Iris pigment epithelial cell (primary cell): ENCODE results near the gene ITGB5.
"Not testable (repeated sequence)": the region's sequence is repeated elsewhere in the genome, so short reads cannot be mapped to it uniquely, and the experiment has no call there.

Source experiments
- DNase-seq: peaks from one replicate; pipeline ENCODE4 v3.0.0-alpha.2; 2011; ENCODE audit warnings: low read depth

The ITGB5 gene

GRCh38 chr3:124770336-124771082, 116.7 kb downstream of the ITGB5 start:
- DNase-seq, result peak; percentile 43

GRCh38 chr3:124769462-124769861, 117.7 kb downstream of the ITGB5 start:
- DNase-seq, result no peak

- DNase-seq, result no peak
These were observed 118.4 kb downstream of the ITGB5 start for GRCh38 chr3:124768812-124769211.

- DNase-seq, result no peak
These were observed 119.5 kb downstream of the ITGB5 start for GRCh38 chr3:124767691-124768090.

GRCh38 chr3:124767264-124767663, 119.9 kb downstream of the ITGB5 start:
- DNase-seq, result no peak

- no peak for DNase-seq
These were observed 120.8 kb downstream of the ITGB5 start for GRCh38 chr3:124766113-124767095.

GRCh38 chr3:124765197-124765840, 121.8 kb downstream of the ITGB5 start:
- no peak for DNase-seq

- DNase-seq, result no peak
These were observed 122.4 kb downstream of the ITGB5 start for GRCh38 chr3:124764746-124765145.

GRCh38 chr3:124763644-124764358, 123.4 kb downstream of the ITGB5 start:
- no peak for DNase-seq

GRCh38 chr3:124763206-124763605, 124.0 kb downstream of the ITGB5 start:
- DNase-seq, result no peak

GRCh38 chr3:124762661-124763011, 124.5 kb downstream of the ITGB5 start:
- no peak for DNase-seq

GRCh38 chr3:124761935-124762660, 125.1 kb downstream of the ITGB5 start:
- no peak for DNase-seq

GRCh38 chr3:124761250-124761796, 125.8 kb downstream of the ITGB5 start:
- DNase-seq, result peak; percentile 92

- peak; percentile 75 for DNase-seq
These were observed 126.6 kb downstream of the ITGB5 start for GRCh38 chr3:124760601-124761000.

GRCh38 chr3:124759666-124760401, 127.3 kb downstream of the ITGB5 start:
- DNase-seq, result no peak

- DNase-seq, result no peak
These were observed 128.1 kb downstream of the ITGB5 start for GRCh38 chr3:124758851-124759635.

GRCh38 chr3:124757926-124758325, 129.2 kb downstream of the ITGB5 start:
- not testable (repeated sequence) for DNase-seq

- DNase-seq, result no peak
These were observed 135.1 kb downstream of the ITGB5 start for GRCh38 chr3:124752051-124752450.

- no peak for DNase-seq
These were observed 135.7 kb downstream of the ITGB5 start for GRCh38 chr3:124751501-124751900.
